K562 (cell line): ENCODE results near the gene SLC29A2. TPM values are rescaled to one million over a fixed set of nuclear protein-coding genes. Genes with fewer than 3 reads are reported as not detected.

ENCODE experiments used
- E2F4 ChIP-seq: sonication (generic); formaldehyde crosslinking; IDR thresholded peaks from 2 replicates; pipeline ENCODE4 v1.8.0; 2022; ENCODE audit warnings: mild to moderate bottlenecking, low read depth, missing genetic modification reagents
- ELK1 ChIP-seq: sonication (generic); formaldehyde crosslinking; IDR thresholded peaks from 2 replicates; pipeline ENCODE4 v1.8.1; 2022; ENCODE audit warnings: missing genetic modification reagents
- IFI16 ChIP-seq: fragments of 250-450 bp; sonication (Bioruptor Pico); IDR thresholded peaks from 2 replicates; pipeline ENCODE4 v2.1.2; 2022; ENCODE audit warnings: mild to moderate bottlenecking, inconsistent platforms
- MAFK ChIP-seq: IDR thresholded peaks from 2 replicates; pipeline ENCODE4 v1.6.1; 2011; ENCODE audit warnings: low read length, improper control_type of control experiment
- MTA2 ChIP-seq: fragments of 450-650 bp; IDR thresholded peaks from 2 replicates; pipeline ENCODE4 v1.6.1; 2016; ENCODE audit warnings: low read depth
- PRDM10 ChIP-seq: fragments of 450-650 bp; IDR thresholded peaks from 2 replicates; pipeline ENCODE4 v1.6.1; 2018; ENCODE audit not compliant: partially characterized antibody
- RBM22 ChIP-seq: fragments of 200-400 bp; formaldehyde crosslinking; IDR thresholded peaks from 2 replicates; pipeline ENCODE4 v1.6.1; 2018; ENCODE audit warnings: low read length, low read depth; ENCODE audit not compliant: poor library complexity, severe bottlenecking
- RHOXF2B ChIP-seq: fragments of 250-450 bp; sonication (Bioruptor Pico); conservative IDR thresholded peaks from 2 replicates; pipeline ENCODE4 v1.5.1; 2021
- SAFB2 ChIP-seq: fragments of 200-400 bp; formaldehyde crosslinking; IDR thresholded peaks from 2 replicates; pipeline ENCODE4 v1.6.1; 2018; ENCODE audit warnings: borderline replicate concordance, low read length, low read depth, moderate library complexity; ENCODE audit not compliant: severe bottlenecking
- SP2 ChIP-seq: IDR thresholded peaks from 2 replicates; pipeline ENCODE4 v1.6.1; 2011; ENCODE audit warnings: mild to moderate bottlenecking, low read depth, low read length, moderate library complexity; ENCODE audit not compliant: poor library complexity, severe bottlenecking; ENCODE audit errors: extremely low read depth
- TBL1XR1 ChIP-seq, 2 experiments: IDR thresholded peaks; 2 replicates each; pipeline ENCODE4 v1.6.1; 2012; ENCODE audit warnings: improper control_type of control experiment in 2 of 2, low read length in 2 of 2, mild to moderate bottlenecking in 1 of 2
- ZBTB12 ChIP-seq: fragments of 250-450 bp; sonication (Bioruptor Pico); IDR thresholded peaks from 2 replicates; pipeline ENCODE4 v1.4.0; 2020
- ZNF140 ChIP-seq: fragments of 250-450 bp; sonication (Bioruptor Pico); IDR thresholded peaks from 2 replicates; pipeline ENCODE4 v1.8.0; 2021; ENCODE audit warnings: moderate library complexity, mild to moderate bottlenecking, inconsistent platforms
- ZNF395 ChIP-seq: fragments of 200-800 bp; sonication (Bioruptor generic); IDR thresholded peaks from 2 replicates; pipeline ENCODE4 v1.6.1; 2017; ENCODE audit warnings: missing genetic modification characterization, missing compliant biosample characterization
- polyA plus RNA-seq, 8 experiments: library from polyadenylated mRNA; depleted of rRNA in 4 of 8; stranded (reverse) in 5 of 8; unstranded in 3 of 8; fragments of >200 nt; fragmentation: Nextera tagmentation in 2 of 8; fragmentation: Illumina TruSeq in 1 of 8; extraction: Ambion mirVana in 2 of 8; extraction: Trizol in 1 of 8; gene quantifications; 2 replicates each; pipeline versions ENCODE4 v1.2.1 to v1.2.3, GENCODE V29; 2011 to 2014; ENCODE audit warnings: inconsistent platforms in 1 of 8, missing spikeins in 1 of 8
- total RNA-seq, 7 experiments: library from RNA; depleted of rRNA in 6 of 7; stranded (reverse); fragments of >200 nt in 6 of 7; fragmentation: Illumina TruSeq in 2 of 7; extraction: Trizol in 2 of 7; gene quantifications; 2 replicates each; pipeline versions ENCODE4 v1.2.1 to v1.2.3, GENCODE V29; 2011 to 2021; ENCODE audit warnings: low replicate concordance in 1 of 7
- TF ChIP-seq, protein P1 (sequence below): sonication (generic); formaldehyde crosslinking; IDR thresholded peaks from 2 replicates; pipeline ENCODE4 v1.4.0; 2020; ENCODE audit warnings: mild to moderate bottlenecking, missing genetic modification reagents

Gene SLC29A2
- total and polyA plus RNA-seq, 9 of the 15 experiments (the other 6 are each of a cell fraction or from before 2014, with no cell fraction given) = 2.4 to 48.6 (median 14.2) TPM

- TF ChIP-seq PRDM10 (peak; percentile 13), TBL1XR1 (IDR thresholded peaks at IDR 0.05; ENCODE audit: low read length in 2 of 2) (peak in 1 of 2 experiments; percentile 91; a peak in 2 of 4 replicates), RBM22 (no peak), ELK1 (CRISPR knock-in tag) (no peak), ZNF140 (CRISPR knock-in tag) (no peak), SP2 (no peak), MAFK (no peak), MTA2 (no peak), SAFB2 (no peak), RHOXF2B (CRISPR knock-in tag) (0 out of 2 replicates have a peak, but pooled peaks have one; percentile 42), IFI16 (CRISPR knock-in tag) (no peak), ZNF395 (peak; percentile 65; the same call in 1 of the 2 replicates), ZBTB12 (CRISPR knock-in tag) (no peak), E2F4 (CRISPR knock-in tag) (no peak)
- TF ChIP-seq, protein P1, sequence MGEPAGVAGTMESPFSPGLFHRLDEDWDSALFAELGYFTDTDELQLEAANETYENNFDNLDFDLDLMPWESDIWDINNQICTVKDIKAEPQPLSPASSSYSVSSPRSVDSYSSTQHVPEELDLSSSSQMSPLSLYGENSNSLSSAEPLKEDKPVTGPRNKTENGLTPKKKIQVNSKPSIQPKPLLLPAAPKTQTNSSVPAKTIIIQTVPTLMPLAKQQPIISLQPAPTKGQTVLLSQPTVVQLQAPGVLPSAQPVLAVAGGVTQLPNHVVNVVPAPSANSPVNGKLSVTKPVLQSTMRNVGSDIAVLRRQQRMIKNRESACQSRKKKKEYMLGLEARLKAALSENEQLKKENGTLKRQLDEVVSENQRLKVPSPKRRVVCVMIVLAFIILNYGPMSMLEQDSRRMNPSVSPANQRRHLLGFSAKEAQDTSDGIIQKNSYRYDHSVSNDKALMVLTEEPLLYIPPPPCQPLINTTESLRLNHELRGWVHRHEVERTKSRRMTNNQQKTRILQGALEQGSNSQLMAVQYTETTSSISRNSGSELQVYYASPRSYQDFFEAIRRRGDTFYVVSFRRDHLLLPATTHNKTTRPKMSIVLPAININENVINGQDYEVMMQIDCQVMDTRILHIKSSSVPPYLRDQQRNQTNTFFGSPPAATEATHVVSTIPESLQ = no peak
Measured at GRCh38 chr11:66347425-66348276, 23.9 kb downstream of the SLC29A2 start, which contains the start of gene B4GAT1 (continued).
